Measurements from ENCODE around the gene BARX1. TPM values are rescaled to one million over a fixed set of nuclear protein-coding genes. Genes with fewer than 3 reads are reported as not detected.
A peak's percentile ranks its signal among the peaks of the same experiment; 100 is the strongest.
"Not testable (repeated sequence)": the region's sequence is repeated elsewhere in the genome, so short reads cannot be mapped to it uniquely, and the experiment has no call there.

Gene BARX1
- total and polyA plus RNA-seq, 10 of the 15 experiments (the other 5 are each of a cell fraction or from before 2014, with no cell fraction given), result not detected

DNA sequence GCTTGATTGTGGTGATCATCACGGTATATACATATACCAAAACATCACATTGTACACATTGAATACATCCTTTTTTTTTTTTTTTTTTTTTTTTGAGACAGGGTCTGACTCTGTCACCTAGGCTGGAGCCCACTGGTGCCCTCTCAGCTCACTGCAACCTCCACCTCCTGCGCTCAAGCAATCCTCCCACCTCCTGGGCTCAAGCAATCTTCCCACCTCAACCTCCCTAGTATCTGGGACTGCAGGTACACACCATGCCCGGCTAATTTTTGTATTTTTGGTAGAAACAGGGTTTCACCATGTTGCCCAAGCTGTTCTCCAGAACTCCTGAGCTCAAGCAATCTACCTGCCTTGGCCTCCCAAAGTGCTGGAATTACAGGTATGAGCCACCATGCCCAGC is 8.3 kb upstream of the BARX1 start:
- H3K4me3 ChIP-seq; H3K27ac ChIP-seq (ENCODE audit: control insufficient read depth, insufficient read depth); H4K20me1 ChIP-seq (ENCODE audit: control insufficient read depth, insufficient read depth); BruUV-seq (replicated peaks); H3K9ac ChIP-seq (ENCODE audit: control insufficient read depth, insufficient read depth, low read length); H3K9me3 ChIP-seq (replicated peaks; ENCODE audit: control insufficient read depth, insufficient read depth, low read length); H3K79me2 ChIP-seq (ENCODE audit: control insufficient read depth, insufficient read depth, low read length); ATAC-seq; FAIRE-seq; DNase-seq (ENCODE audit: low read depth, low spot score); H3K4me1 ChIP-seq (ENCODE audit: control insufficient read depth, insufficient read depth, low read length); H3K4me2 ChIP-seq (ENCODE audit: control insufficient read depth, insufficient read depth); POLR2A ChIA-PET; H3K36me3 ChIP-seq (ENCODE audit: control insufficient read depth in 2 of 2, insufficient read depth in 2 of 2, low read length in 1 of 2); H2AFZ ChIP-seq (ENCODE audit: control insufficient read depth, low read depth, low read length): not testable (repeated sequence)
- RAD21 ChIA-PET (ENCODE audit: unreplicated experiment), result interaction anchor here (0.9 kb wide), 1 partner anchor 281 kb away, joined by 4 read pairs; no protein-coding TSS in a partner anchor
- in situ Hi-C loops (cut with MboI), result loop anchor here (10.0 kb wide), 1 partner anchor 799 kb away; no protein-coding TSS in a partner anchor
- SMC1A ChIA-PET (ENCODE audit: uncharacterized antibody, unreplicated experiment), result interaction anchor here (1.6 kb wide), 1 partner anchor 282 kb away, joined by 5 read pairs; no protein-coding TSS in a partner anchor
- WGBS (ENCODE audit: insufficient coverage, insufficient replicate concordance, low lambda C conversion rate, missing lambda C conversion rate), result 18% methylated on average over 3 of the region's 3 CpGs
- peaks cover 10 to 14% of the 10 kb centered on the region in 2 experiments for H3K27me3 ChIP-seq (replicated peaks in 1 of 2; ENCODE audit: control insufficient read depth in 2 of 2, insufficient read depth in 2 of 2, low read length in 1 of 2)
- intact Hi-C loops (cut with micrococcal nuclease; ENCODE audit: unreplicated experiment), result loop anchor here (1.0 to 5.0 kb wide), 4 partner anchors 137 to 856 kb away; no protein-coding TSS in a partner anchor
- CTCF ChIA-PET, result interaction anchor here (0.7 to 3.9 kb wide), 6 partner anchors 21 to 397 kb away, joined by 3 to 36 read pairs (median 4); no protein-coding TSS in a partner anchor

GRCh38 chr9:93962561-93963440 is 7.6 kb upstream of the BARX1 start:
- no peak overlapping the region for H3K9ac ChIP-seq (ENCODE audit: control insufficient read depth, insufficient read depth, low read length)
- no peaks in the 10 kb centered on the region for H3K79me2 ChIP-seq (ENCODE audit: control insufficient read depth, insufficient read depth, low read length)
- WGBS (ENCODE audit: insufficient coverage, insufficient replicate concordance, low lambda C conversion rate, missing lambda C conversion rate), result 23% methylated on average over 22 of the region's 22 CpGs
- no TSS peak for BruUV-seq (replicated peaks)
- peak; percentile 11 for DNase-seq (ENCODE audit: low read depth, low spot score)
- peaks cover 14% of the 10 kb centered on the region in 2 experiments for H3K27me3 ChIP-seq (replicated peaks in 1 of 2; ENCODE audit: control insufficient read depth in 2 of 2, insufficient read depth in 2 of 2, low read length in 1 of 2)
- H3K4me3 ChIP-seq, result no peak overlapping the region
- intact Hi-C loops (cut with micrococcal nuclease; ENCODE audit: unreplicated experiment) (loop anchor here (1.0 to 5.0 kb wide), 4 partner anchors 136 to 856 kb away; no protein-coding TSS in a partner anchor), in situ Hi-C loops (cut with MboI) (loop anchor here (10.0 kb wide), 1 partner anchor 798 kb away; no protein-coding TSS in a partner anchor)
- FAIRE-seq, result peak; percentile 91
- CTCF ChIA-PET, result interaction anchor here (0.7 to 3.9 kb wide), 7 partner anchors 10 to 397 kb away, joined by 3 to 36 read pairs (median 4); no protein-coding TSS in a partner anchor
- H2AFZ ChIP-seq (ENCODE audit: control insufficient read depth, low read depth, low read length), result no peak overlapping the region
- POLR2A ChIA-PET, result no interaction called here
- RAD21 ChIA-PET (ENCODE audit: unreplicated experiment), result interaction anchor here (0.9 kb wide), 1 partner anchor 280 kb away, joined by 4 read pairs; no protein-coding TSS in a partner anchor
- no peak overlapping the region for H3K27ac ChIP-seq (ENCODE audit: control insufficient read depth, insufficient read depth)
- ATAC-seq, result peak; percentile 91
- no peak overlapping the region for H3K4me2 ChIP-seq (ENCODE audit: control insufficient read depth, insufficient read depth)
- H3K36me3 ChIP-seq (ENCODE audit: control insufficient read depth in 2 of 2, insufficient read depth in 2 of 2, low read length in 1 of 2), result no peaks in the 10 kb centered on the region
- no peaks in the 10 kb centered on the region for H3K4me1 ChIP-seq (ENCODE audit: control insufficient read depth, insufficient read depth, low read length)
- H3K9me3 ChIP-seq (replicated peaks; ENCODE audit: control insufficient read depth, insufficient read depth, low read length), result no peaks in the 10 kb centered on the region
- SMC1A ChIA-PET (ENCODE audit: uncharacterized antibody, unreplicated experiment), result interaction anchor here (1.1 kb wide), 1 partner anchor 137 kb away, joined by 3 read pairs; no protein-coding TSS in a partner anchor
- H4K20me1 ChIP-seq (ENCODE audit: control insufficient read depth, insufficient read depth), result no peaks in the 10 kb centered on the region
- TF ChIP-seq, protein P1, sequence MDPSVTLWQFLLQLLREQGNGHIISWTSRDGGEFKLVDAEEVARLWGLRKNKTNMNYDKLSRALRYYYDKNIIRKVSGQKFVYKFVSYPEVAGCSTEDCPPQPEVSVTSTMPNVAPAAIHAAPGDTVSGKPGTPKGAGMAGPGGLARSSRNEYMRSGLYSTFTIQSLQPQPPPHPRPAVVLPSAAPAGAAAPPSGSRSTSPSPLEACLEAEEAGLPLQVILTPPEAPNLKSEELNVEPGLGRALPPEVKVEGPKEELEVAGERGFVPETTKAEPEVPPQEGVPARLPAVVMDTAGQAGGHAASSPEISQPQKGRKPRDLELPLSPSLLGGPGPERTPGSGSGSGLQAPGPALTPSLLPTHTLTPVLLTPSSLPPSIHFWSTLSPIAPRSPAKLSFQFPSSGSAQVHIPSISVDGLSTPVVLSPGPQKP (IDR thresholded peaks at IDR 0.05; ENCODE audit: low read depth, low read length), result no peak
- TF ChIP-seq KDM1A (IDR thresholded peaks at IDR 0.05; ENCODE audit: borderline replicate concordance) (no peak), SMAD5 (IDR thresholded peaks at IDR 0.05; ENCODE audit: low read depth) (no peak), CTCF (IDR thresholded peaks at IDR 0.05 in 2 of 3, conservative IDR thresholded peaks at IDR 0.05 in 1 of 3; ENCODE audit: control insufficient read depth in 2 of 3, extremely low read depth in 1 of 3, insufficient read depth in 1 of 3, low read depth in 3 of 3, low read length in 3 of 3) (peak; percentile 71 to 83 (median 80)), SMC3 (IDR thresholded peaks at IDR 0.05; ENCODE audit: borderline replicate concordance, low read length) (peak; percentile 91)
- TF ChIP-seq, protein P2, sequence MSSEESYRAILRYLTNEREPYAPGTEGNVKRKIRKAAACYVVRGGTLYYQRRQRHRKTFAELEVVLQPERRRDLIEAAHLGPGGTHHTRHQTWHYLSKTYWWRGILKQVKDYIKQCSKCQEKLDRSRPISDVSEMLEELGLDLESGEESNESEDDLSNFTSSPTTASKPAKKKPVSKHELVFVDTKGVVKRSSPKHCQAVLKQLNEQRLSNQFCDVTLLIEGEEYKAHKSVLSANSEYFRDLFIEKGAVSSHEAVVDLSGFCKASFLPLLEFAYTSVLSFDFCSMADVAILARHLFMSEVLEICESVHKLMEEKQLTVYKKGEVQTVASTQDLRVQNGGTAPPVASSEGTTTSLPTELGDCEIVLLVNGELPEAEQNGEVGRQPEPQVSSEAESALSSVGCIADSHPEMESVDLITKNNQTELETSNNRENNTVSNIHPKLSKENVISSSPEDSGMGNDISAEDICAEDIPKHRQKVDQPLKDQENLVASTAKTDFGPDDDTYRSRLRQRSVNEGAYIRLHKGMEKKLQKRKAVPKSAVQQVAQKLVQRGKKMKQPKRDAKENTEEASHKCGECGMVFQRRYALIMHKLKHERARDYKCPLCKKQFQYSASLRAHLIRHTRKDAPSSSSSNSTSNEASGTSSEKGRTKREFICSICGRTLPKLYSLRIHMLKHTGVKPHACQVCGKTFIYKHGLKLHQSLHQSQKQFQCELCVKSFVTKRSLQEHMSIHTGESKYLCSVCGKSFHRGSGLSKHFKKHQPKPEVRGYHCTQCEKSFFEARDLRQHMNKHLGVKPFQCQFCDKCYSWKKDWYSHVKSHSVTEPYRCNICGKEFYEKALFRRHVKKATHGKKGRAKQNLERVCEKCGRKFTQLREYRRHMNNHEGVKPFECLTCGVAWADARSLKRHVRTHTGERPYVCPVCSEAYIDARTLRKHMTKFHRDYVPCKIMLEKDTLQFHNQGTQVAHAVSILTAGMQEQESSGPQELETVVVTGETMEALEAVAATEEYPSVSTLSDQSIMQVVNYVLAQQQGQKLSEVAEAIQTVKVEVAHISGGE (CRISPR knock-in tag; IDR thresholded peaks at IDR 0.05), result no peak
